ENCODE results near the gene HNRNPH1. TPM values are rescaled to one million over a fixed set of nuclear protein-coding genes. Genes with fewer than 3 reads are reported as not detected.
"Not testable (repeated sequence)": the region's sequence is repeated elsewhere in the genome, so short reads cannot be mapped to it uniquely, and the experiment has no call there.

Gene HNRNPH1
- total and polyA plus RNA-seq, 4 donors: 102 to 583 (median 348) TPM

DNA sequence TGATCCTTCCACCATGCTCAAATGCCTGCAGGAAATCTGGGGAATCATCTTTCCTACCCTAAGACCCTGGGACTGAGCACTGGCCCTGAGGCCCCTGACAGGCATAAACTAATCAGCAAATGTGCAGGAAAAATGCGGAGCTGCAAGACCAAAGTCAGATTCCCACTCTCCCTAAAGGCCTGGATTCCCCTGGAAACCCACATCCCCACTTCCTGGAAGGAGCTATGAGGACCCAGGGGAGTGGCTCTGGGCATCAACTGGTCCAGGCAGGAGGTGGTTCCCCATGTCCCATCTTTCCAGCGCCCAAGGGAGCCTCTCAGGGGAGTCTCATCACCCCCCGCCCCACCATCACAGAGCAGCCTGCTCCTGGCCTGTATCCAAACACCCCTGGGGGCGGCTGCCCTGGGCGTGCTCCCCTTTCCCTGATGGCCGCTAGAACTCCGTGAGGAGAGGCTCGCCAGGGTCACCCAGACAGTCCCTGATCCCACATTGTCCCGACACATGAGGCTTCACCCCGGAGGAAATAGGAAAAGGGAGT lies 25.8 kb upstream of the HNRNPH1 start:
- not testable (repeated sequence) for H3K36me3 ChIP-seq (ENCODE audit: control insufficient read depth in 4 of 4, insufficient read depth in 3 of 4, low read depth in 1 of 4, low read length in 3 of 4); H3K9me3 ChIP-seq (ENCODE audit: control insufficient read depth in 4 of 4, low read length in 3 of 4); H3K9ac ChIP-seq (ENCODE audit: low read depth in 1 of 2, low read length in 2 of 2); H3K27ac ChIP-seq (ENCODE audit: low read depth in 1 of 2, low read length in 2 of 2); H3K4me3 ChIP-seq (ENCODE audit: low read depth in 1 of 3, low read length in 3 of 3); H3K4me1 ChIP-seq (ENCODE audit: control insufficient read depth in 4 of 4, insufficient read depth in 4 of 4, low read length in 3 of 4); H3K27me3 ChIP-seq (ENCODE audit: control insufficient read depth in 4 of 4, insufficient read depth in 4 of 4, low read length in 3 of 4); DNase-seq (ENCODE audit: low spot score)
- 83% methylated on average over 9 of the region's 10 CpGs for WGBS

DNA sequence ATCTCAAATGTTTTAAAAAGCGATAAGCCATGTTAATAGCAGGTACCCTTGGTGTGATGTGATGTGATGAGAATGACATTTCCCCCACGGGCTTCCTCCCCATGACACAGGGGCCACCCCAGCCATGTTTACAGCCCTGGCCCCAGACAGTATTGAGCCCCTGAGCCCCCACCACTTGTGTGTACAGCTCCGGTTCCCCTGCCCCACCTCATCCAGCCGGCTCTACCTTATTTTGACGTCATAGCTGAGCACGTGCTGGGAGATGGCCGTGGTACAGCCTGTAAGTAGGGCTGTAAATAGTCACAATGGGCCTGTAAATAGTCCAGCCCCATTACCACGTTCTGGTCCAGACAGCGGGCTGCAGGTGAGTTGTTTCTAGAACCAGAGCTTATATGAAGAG lies 24.9 kb upstream of the HNRNPH1 start:
- H3K36me3 ChIP-seq (ENCODE audit: control insufficient read depth in 4 of 4, insufficient read depth in 3 of 4, low read depth in 1 of 4, low read length in 3 of 4): no peaks in the 10 kb centered on the region
- no peaks in the 10 kb centered on the region for H3K9me3 ChIP-seq (ENCODE audit: control insufficient read depth in 4 of 4, low read length in 3 of 4)
- H3K4me1 ChIP-seq (ENCODE audit: control insufficient read depth in 4 of 4, insufficient read depth in 4 of 4, low read length in 3 of 4): no peaks in the 10 kb centered on the region
- DNase-seq (ENCODE audit: low spot score): no peak
- TF ChIP-seq, protein P1, sequence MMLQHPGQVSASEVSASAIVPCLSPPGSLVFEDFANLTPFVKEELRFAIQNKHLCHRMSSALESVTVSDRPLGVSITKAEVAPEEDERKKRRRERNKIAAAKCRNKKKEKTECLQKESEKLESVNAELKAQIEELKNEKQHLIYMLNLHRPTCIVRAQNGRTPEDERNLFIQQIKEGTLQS (IDR thresholded peaks at IDR 0.05): no peak
- no peak for TF ChIP-seq FOXA1 (IDR thresholded peaks at IDR 0.05)
- no peak for TF ChIP-seq NR2F2 (IDR thresholded peaks at IDR 0.05)
- TF ChIP-seq EGR1 (IDR thresholded peaks at IDR 0.05; ENCODE audit: low read depth in 2 of 2): no peak
- TF ChIP-seq, protein P2, sequence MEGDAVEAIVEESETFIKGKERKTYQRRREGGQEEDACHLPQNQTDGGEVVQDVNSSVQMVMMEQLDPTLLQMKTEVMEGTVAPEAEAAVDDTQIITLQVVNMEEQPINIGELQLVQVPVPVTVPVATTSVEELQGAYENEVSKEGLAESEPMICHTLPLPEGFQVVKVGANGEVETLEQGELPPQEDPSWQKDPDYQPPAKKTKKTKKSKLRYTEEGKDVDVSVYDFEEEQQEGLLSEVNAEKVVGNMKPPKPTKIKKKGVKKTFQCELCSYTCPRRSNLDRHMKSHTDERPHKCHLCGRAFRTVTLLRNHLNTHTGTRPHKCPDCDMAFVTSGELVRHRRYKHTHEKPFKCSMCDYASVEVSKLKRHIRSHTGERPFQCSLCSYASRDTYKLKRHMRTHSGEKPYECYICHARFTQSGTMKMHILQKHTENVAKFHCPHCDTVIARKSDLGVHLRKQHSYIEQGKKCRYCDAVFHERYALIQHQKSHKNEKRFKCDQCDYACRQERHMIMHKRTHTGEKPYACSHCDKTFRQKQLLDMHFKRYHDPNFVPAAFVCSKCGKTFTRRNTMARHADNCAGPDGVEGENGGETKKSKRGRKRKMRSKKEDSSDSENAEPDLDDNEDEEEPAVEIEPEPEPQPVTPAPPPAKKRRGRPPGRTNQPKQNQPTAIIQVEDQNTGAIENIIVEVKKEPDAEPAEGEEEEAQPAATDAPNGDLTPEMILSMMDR (IDR thresholded peaks at IDR 0.05; ENCODE audit: low read depth, low read length, missing input control): no peak
- no peak for TF ChIP-seq RAD21 (IDR thresholded peaks at IDR 0.05)
- TF ChIP-seq RXRA (IDR thresholded peaks at IDR 0.05): no peak
- TF ChIP-seq TAF1 (conservative IDR thresholded peaks at IDR 0.05): no peak
- TF ChIP-seq FOXA2 (IDR thresholded peaks at IDR 0.05): no peak
- no peak for TF ChIP-seq JUND (IDR thresholded peaks at IDR 0.05)
- TF ChIP-seq SP1 (IDR thresholded peaks at IDR 0.05): no peak
- TF ChIP-seq, protein P3, sequence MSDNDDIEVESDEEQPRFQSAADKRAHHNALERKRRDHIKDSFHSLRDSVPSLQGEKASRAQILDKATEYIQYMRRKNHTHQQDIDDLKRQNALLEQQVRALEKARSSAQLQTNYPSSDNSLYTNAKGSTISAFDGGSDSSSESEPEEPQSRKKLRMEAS (IDR thresholded peaks at IDR 0.05): no peak
- TF ChIP-seq, protein P4, sequence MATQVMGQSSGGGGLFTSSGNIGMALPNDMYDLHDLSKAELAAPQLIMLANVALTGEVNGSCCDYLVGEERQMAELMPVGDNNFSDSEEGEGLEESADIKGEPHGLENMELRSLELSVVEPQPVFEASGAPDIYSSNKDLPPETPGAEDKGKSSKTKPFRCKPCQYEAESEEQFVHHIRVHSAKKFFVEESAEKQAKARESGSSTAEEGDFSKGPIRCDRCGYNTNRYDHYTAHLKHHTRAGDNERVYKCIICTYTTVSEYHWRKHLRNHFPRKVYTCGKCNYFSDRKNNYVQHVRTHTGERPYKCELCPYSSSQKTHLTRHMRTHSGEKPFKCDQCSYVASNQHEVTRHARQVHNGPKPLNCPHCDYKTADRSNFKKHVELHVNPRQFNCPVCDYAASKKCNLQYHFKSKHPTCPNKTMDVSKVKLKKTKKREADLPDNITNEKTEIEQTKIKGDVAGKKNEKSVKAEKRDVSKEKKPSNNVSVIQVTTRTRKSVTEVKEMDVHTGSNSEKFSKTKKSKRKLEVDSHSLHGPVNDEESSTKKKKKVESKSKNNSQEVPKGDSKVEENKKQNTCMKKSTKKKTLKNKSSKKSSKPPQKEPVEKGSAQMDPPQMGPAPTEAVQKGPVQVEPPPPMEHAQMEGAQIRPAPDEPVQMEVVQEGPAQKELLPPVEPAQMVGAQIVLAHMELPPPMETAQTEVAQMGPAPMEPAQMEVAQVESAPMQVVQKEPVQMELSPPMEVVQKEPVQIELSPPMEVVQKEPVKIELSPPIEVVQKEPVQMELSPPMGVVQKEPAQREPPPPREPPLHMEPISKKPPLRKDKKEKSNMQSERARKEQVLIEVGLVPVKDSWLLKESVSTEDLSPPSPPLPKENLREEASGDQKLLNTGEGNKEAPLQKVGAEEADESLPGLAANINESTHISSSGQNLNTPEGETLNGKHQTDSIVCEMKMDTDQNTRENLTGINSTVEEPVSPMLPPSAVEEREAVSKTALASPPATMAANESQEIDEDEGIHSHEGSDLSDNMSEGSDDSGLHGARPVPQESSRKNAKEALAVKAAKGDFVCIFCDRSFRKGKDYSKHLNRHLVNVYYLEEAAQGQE (IDR thresholded peaks at IDR 0.05): no peak
- no peak for TF ChIP-seq HNF4A (conservative IDR thresholded peaks at IDR 0.05)
- no peak for TF ChIP-seq HNF4G (IDR thresholded peaks at IDR 0.05)
- no peak for TF ChIP-seq YY1 (IDR thresholded peaks at IDR 0.05)
- TF ChIP-seq, protein P5, sequence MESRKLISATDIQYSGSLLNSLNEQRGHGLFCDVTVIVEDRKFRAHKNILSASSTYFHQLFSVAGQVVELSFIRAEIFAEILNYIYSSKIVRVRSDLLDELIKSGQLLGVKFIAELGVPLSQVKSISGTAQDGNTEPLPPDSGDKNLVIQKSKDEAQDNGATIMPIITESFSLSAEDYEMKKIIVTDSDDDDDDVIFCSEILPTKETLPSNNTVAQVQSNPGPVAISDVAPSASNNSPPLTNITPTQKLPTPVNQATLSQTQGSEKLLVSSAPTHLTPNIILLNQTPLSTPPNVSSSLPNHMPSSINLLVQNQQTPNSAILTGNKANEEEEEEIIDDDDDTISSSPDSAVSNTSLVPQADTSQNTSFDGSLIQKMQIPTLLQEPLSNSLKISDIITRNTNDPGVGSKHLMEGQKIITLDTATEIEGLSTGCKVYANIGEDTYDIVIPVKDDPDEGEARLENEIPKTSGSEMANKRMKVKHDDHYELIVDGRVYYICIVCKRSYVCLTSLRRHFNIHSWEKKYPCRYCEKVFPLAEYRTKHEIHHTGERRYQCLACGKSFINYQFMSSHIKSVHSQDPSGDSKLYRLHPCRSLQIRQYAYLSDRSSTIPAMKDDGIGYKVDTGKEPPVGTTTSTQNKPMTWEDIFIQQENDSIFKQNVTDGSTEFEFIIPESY (IDR thresholded peaks at IDR 0.05): no peak
- no peak for TF ChIP-seq GABPA (IDR thresholded peaks at IDR 0.05 in 1 of 2, conservative IDR thresholded peaks at IDR 0.05 in 1 of 2)
- no peak overlapping the region for H3K4me3 ChIP-seq (ENCODE audit: low read depth in 1 of 3, low read length in 3 of 3)
- no peaks in the 10 kb centered on the region for H3K27me3 ChIP-seq (ENCODE audit: control insufficient read depth in 4 of 4, insufficient read depth in 4 of 4, low read length in 3 of 4)
- H3K27ac ChIP-seq (ENCODE audit: low read depth in 1 of 2, low read length in 2 of 2): no peak overlapping the region
- no peak overlapping the region for H3K9ac ChIP-seq (ENCODE audit: low read depth in 1 of 2, low read length in 2 of 2)
- WGBS: 89% methylated on average over 9 of the region's 9 CpGs

DNA sequence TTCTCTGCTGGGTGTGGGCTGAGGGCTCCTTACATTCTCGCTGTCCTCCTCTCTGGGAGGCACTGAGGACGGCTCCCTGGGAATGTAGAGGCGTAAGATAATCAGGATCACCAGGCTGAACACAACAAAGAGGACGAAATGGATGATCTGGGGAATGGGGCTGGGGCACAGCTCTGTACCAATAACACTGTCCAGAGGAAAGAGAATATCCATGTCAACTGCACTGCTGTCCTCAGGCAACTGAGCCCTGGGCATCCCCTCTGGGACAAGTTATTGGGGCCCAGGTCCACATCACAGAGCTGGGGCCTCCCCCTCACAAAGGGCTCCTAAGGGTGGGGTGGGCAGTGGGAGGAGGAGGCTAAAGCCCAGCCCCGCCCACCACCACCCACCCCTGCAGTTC lies 21.3 kb upstream of the HNRNPH1 start:
- not testable (repeated sequence) for H3K9ac ChIP-seq (ENCODE audit: low read depth in 1 of 2, low read length in 2 of 2); H3K4me3 ChIP-seq (ENCODE audit: low read depth in 1 of 3, low read length in 3 of 3); DNase-seq (ENCODE audit: low spot score); H3K4me1 ChIP-seq (ENCODE audit: control insufficient read depth in 4 of 4, insufficient read depth in 4 of 4, low read length in 3 of 4); H3K27me3 ChIP-seq (ENCODE audit: control insufficient read depth in 4 of 4, insufficient read depth in 4 of 4, low read length in 3 of 4); H3K9me3 ChIP-seq (ENCODE audit: control insufficient read depth in 4 of 4, low read length in 3 of 4); H3K36me3 ChIP-seq (ENCODE audit: control insufficient read depth in 4 of 4, insufficient read depth in 3 of 4, low read depth in 1 of 4, low read length in 3 of 4); H3K27ac ChIP-seq (ENCODE audit: low read depth in 1 of 2, low read length in 2 of 2)
- 88% methylated on average over 4 of the region's 5 CpGs for WGBS

Measured in liver (tissue), 9 donors.